DND-41 (cell line): ENCODE measurements around the gene CDK19.

ENCODE experiments used
- ATAC-seq: fragments of 200-7000 bp; cut with Tn5 transposase; 3 replicates; pipeline ENCODE4 v1.9.1; 2021; ENCODE audit warnings: low read depth; ENCODE audit not compliant: insufficient read depth
- DNase-seq: peaks from one replicate; pipeline ENCODE4 v3.0.0-alpha.2; 2020
- H2AFZ ChIP-seq: 2 replicates; pipeline ENCODE4 v1.6.0; 2012; ENCODE audit warnings: low read depth, low read length
- H3K27ac ChIP-seq: 2 replicates; pipeline ENCODE4 v1.5.1; 2012; ENCODE audit warnings: low read length, inconsistent platforms
- H3K27me3 ChIP-seq: fragments of 200-600 bp; sonication (generic); 2 replicates; pipeline ENCODE4 v1.6.0; 2012; ENCODE audit warnings: low read length, mild to moderate bottlenecking, inconsistent platforms; ENCODE audit not compliant: insufficient read depth, poor library complexity
- H3K36me3 ChIP-seq: 2 replicates; pipeline ENCODE4 v1.5.1; 2012; ENCODE audit warnings: low read length, inconsistent platforms; ENCODE audit not compliant: insufficient read depth
- H3K4me1 ChIP-seq: 2 replicates; pipeline ENCODE4 v1.5.1; 2012; ENCODE audit warnings: mild to moderate bottlenecking, low read length; ENCODE audit not compliant: insufficient read depth
- H3K4me2 ChIP-seq: 2 replicates; pipeline ENCODE4 v1.6.0; 2012; ENCODE audit warnings: mild to moderate bottlenecking, moderate library complexity, low read length, inconsistent platforms; ENCODE audit not compliant: insufficient read depth
- H3K4me3 ChIP-seq, 2 experiments: fragments of 200-600 bp in 1 of 2; shearing (Covaris generic) in 1 of 2; 2 replicates each; pipeline ENCODE4 v1.5.1; 2012 to 2016; ENCODE audit warnings: inconsistent platforms in 2 of 2, low read length in 2 of 2, mild to moderate bottlenecking in 2 of 2, low read depth in 1 of 2, moderate library complexity in 1 of 2
- H3K79me2 ChIP-seq: 2 replicates; pipeline ENCODE4 v1.6.0; 2012; ENCODE audit warnings: low read length, inconsistent platforms; ENCODE audit not compliant: insufficient read depth
- H3K9ac ChIP-seq: 2 replicates; pipeline ENCODE4 v1.6.0; 2012; ENCODE audit warnings: low read depth, mild to moderate bottlenecking, inconsistent platforms, low read length, moderate library complexity
- H3K9me3 ChIP-seq: 2 replicates; pipeline ENCODE4 v1.5.1; 2012; ENCODE audit warnings: low read length, moderate library complexity, mild to moderate bottlenecking, inconsistent platforms; ENCODE audit not compliant: insufficient read depth, severe bottlenecking
- H4K20me1 ChIP-seq: 2 replicates; pipeline ENCODE4 v1.6.0; 2012; ENCODE audit warnings: low read length; ENCODE audit not compliant: insufficient read depth
- EZH2 ChIP-seq: IDR thresholded peaks from 3 replicates; pipeline ENCODE4 v1.6.1; 2012; ENCODE audit warnings: borderline replicate concordance, low read depth, mild to moderate bottlenecking, moderate library complexity, low read length, inconsistent platforms; ENCODE audit not compliant: severe bottlenecking
- TF ChIP-seq, protein P1 (sequence below): IDR thresholded peaks from 2 replicates; pipeline ENCODE4 v1.5.1; 2012; ENCODE audit warnings: borderline replicate concordance, low read length, moderate library complexity, mild to moderate bottlenecking; ENCODE audit not compliant: poor library complexity, severe bottlenecking; ENCODE audit errors: extremely low read depth

The CDK19 gene

DNA sequence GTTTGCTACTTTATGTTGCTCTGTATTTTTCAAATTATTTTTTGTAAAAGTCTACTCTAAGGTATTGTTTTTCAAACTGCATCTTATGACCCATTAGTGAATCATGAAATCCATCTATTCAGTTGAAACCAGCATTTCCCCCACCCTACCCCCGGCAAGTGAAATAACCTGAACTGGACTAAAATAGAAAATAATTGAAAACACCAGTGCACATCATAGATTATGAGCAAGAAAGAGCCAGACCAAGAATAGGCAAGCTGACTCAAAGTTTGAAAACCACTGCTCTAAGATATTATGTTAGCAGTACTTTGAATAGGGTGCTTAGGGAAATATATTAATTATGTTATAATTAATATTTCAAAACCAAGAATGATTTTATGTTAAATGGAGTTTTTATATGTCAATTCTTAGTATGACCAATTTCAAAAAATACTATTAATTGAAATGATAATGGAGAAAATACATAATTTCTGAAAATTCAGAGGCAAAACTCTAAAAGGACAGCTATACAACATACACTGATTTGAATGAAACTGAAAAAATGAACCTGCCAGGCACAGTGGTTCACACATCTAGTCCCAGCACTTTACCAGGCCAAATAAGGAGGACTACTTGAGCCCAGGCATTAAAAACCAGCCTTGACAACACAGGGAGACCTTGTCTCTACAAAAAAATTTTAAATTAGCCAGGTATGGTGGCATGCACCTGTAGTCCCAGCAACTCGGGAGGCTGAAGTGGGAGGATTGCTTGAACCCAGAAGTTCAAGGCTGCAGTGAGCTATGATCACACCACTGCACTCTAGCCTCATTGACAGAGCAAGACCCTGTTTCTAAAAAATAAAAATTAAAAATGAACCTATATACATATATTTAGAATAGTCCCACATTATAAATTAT, 112.0 kb downstream of the CDK19 start:
- Histone ChIP-seq H3K27ac (no peak overlapping the region), H3K4me2 (no peak overlapping the region), H3K9me3 (no peaks in the 10 kb centered on the region), H3K9ac (no peak overlapping the region), H3K36me3 (no peaks in the 10 kb centered on the region), H3K27me3 (no peaks in the 10 kb centered on the region), H3K4me1 (no peaks in the 10 kb centered on the region), H4K20me1 (peaks cover 2% of the 10 kb centered on the region; the same call in 1 of the 2 replicates), H2AFZ (no peak overlapping the region), H3K79me2 (no peaks in the 10 kb centered on the region), H3K4me3 (no peak overlapping the region)
- DNase-seq: no peak
- TF ChIP-seq, protein P1, sequence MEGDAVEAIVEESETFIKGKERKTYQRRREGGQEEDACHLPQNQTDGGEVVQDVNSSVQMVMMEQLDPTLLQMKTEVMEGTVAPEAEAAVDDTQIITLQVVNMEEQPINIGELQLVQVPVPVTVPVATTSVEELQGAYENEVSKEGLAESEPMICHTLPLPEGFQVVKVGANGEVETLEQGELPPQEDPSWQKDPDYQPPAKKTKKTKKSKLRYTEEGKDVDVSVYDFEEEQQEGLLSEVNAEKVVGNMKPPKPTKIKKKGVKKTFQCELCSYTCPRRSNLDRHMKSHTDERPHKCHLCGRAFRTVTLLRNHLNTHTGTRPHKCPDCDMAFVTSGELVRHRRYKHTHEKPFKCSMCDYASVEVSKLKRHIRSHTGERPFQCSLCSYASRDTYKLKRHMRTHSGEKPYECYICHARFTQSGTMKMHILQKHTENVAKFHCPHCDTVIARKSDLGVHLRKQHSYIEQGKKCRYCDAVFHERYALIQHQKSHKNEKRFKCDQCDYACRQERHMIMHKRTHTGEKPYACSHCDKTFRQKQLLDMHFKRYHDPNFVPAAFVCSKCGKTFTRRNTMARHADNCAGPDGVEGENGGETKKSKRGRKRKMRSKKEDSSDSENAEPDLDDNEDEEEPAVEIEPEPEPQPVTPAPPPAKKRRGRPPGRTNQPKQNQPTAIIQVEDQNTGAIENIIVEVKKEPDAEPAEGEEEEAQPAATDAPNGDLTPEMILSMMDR: no peak
- ATAC-seq: no peak

GRCh38 chr6:110699780-110700179, 115.5 kb downstream of the CDK19 start:
- TF ChIP-seq, protein P1: no peak
- no peak for TF ChIP-seq EZH2
- Histone ChIP-seq H3K9ac (no peak overlapping the region), H3K4me3 (no peak overlapping the region), H3K9me3 (no peaks in the 10 kb centered on the region), H3K4me2 (no peak overlapping the region), H3K36me3 (no peaks in the 10 kb centered on the region), H3K4me1 (no peaks in the 10 kb centered on the region), H4K20me1 (peaks cover 2% of the 10 kb centered on the region; the same call in 1 of the 2 replicates), H3K79me2 (peaks cover 3% of the 10 kb centered on the region), H3K27ac (no peak overlapping the region), H3K27me3 (no peaks in the 10 kb centered on the region), H2AFZ (no peak overlapping the region)
- DNase-seq: no peak
- no peak for ATAC-seq

GRCh38 chr6:110693994-110694393, 121.3 kb downstream of the CDK19 start:
- Histone ChIP-seq H3K4me1 (no peaks in the 10 kb centered on the region), H3K27ac (no peak overlapping the region), H3K27me3 (no peaks in the 10 kb centered on the region), H3K9me3 (no peaks in the 10 kb centered on the region), H3K4me2 (no peak overlapping the region), H4K20me1 (peaks cover 8% of the 10 kb centered on the region), H3K4me3 (no peak overlapping the region), H3K36me3 (no peaks in the 10 kb centered on the region), H2AFZ (no peak overlapping the region), H3K9ac (no peak overlapping the region), H3K79me2 (peaks cover 10% of the 10 kb centered on the region)
- DNase-seq (no peak), ATAC-seq (no peak)
- TF ChIP-seq EZH2: no peak
- TF ChIP-seq, protein P1: no peak
